Measurements from ENCODE around the gene MTFR1L.
A peak's percentile ranks its signal among the peaks of the same experiment; 100 is the strongest.

The MTFR1L gene

GRCh38 chr1:25814549-25815087, 5.1 kb upstream of the MTFR1L start:
- Histone ChIP-seq H3K4me2 (peak overlapping the region in 2 of 11 experiments; percentile 3 to 22; a peak in 3 of 22 replicates), H3K4me3 (no peak overlapping the region), H3K9me3 (replicated peaks in 1 of 11) (no peaks in the 10 kb centered on the region), H3K27me3 (no peaks in the 10 kb centered on the region), H3K9ac (peak overlapping the region in 2 of 11 experiments; percentile 33 to 44; a peak in 2 of 22 replicates), H4K20me1 (peaks cover 0 to 37% (median 11%) of the 10 kb centered on the region in 11 experiments; a peak in 15 of 22 replicates), H3K27ac (no peak overlapping the region), H3K4me1 (peaks cover 35 to 47% (median 41%) of the 10 kb centered on the region in 10 experiments), H3K36me3 (peaks cover 10 to 55% (median 41%) of the 10 kb centered on the region in 11 experiments; a peak in 20 of 22 replicates)
- TF ChIP-seq Cebpa-rat (IDR thresholded peaks at IDR 0.05), result no peak

GRCh38 chr1:25815208-25816111, 4.3 kb upstream of the MTFR1L start:
- H3K4me3 ChIP-seq, result no peak overlapping the region
- H3K36me3 ChIP-seq, result peaks cover 10 to 55% (median 41%) of the 10 kb centered on the region in 11 experiments; a peak in 20 of 22 replicates
- H3K9ac ChIP-seq, result peak overlapping the region in 1 of 11 experiments; percentile 24; a peak in 1 of 22 replicates
- peaks cover 0 to 29% (median 3%) of the 10 kb centered on the region in 11 experiments; a peak in 14 of 22 replicates for H4K20me1 ChIP-seq
- H3K27ac ChIP-seq, result no peak overlapping the region
- no peak overlapping the region for H3K4me2 ChIP-seq
- peaks cover 26 to 39% (median 33%) of the 10 kb centered on the region in 10 experiments for H3K4me1 ChIP-seq
- no peaks in the 10 kb centered on the region for H3K27me3 ChIP-seq
- H3K9me3 ChIP-seq (replicated peaks in 1 of 11), result no peaks in the 10 kb centered on the region
- no peak for TF ChIP-seq Cebpa-rat (IDR thresholded peaks at IDR 0.05)

- H3K36me3 ChIP-seq, result peaks cover 10 to 53% (median 41%) of the 10 kb centered on the region in 11 experiments; a peak in 20 of 22 replicates
- H3K4me2 ChIP-seq, result no peak overlapping the region
- H3K9me3 ChIP-seq (replicated peaks in 1 of 11), result no peaks in the 10 kb centered on the region
- no peaks in the 10 kb centered on the region for H3K27me3 ChIP-seq
- H3K4me1 ChIP-seq, result peaks cover 25 to 39% (median 31%) of the 10 kb centered on the region in 10 experiments
- peaks cover 0 to 25% (median 5%) of the 10 kb centered on the region in 11 experiments; a peak in 15 of 22 replicates for H4K20me1 ChIP-seq
- no peak for TF ChIP-seq Cebpa-rat (IDR thresholded peaks at IDR 0.05)
- no peak overlapping the region for H3K4me3 ChIP-seq
- no peak overlapping the region for H3K27ac ChIP-seq
- 0 out of 22 replicates have a peak overlapping the region, but pooled peaks of 1 of the 11 experiments have one; percentile 24 for H3K9ac ChIP-seq
Observed at GRCh38 chr1:25816112-25816718, 3.5 kb upstream of the MTFR1L start.

GRCh38 chr1:25817840-25818501, 1.8 kb upstream of the MTFR1L start:
- Histone ChIP-seq H3K4me2 (peak overlapping the region; percentile 88 to 99 (median 94); a peak in 18 of 22 replicates), H3K4me1 (peaks cover 34 to 50% (median 42%) of the 10 kb centered on the region in 10 experiments), H4K20me1 (peaks cover 6 to 36% (median 18%) of the 10 kb centered on the region in 11 experiments; a peak in 16 of 22 replicates), H3K9ac (peak overlapping the region in 10 of 11 experiments; percentile 0 to 97 (median 36); a peak in 9 of 22 replicates), H3K4me3 (no peak overlapping the region), H3K36me3 (peaks cover 5 to 39% (median 31%) of the 10 kb centered on the region in 11 experiments; a peak in 19 of 22 replicates), H3K27ac (peak overlapping the region in 4 of 11 experiments; percentile 5 to 19 (median 12); a peak in 4 of 22 replicates), H3K9me3 (replicated peaks in 1 of 11) (no peaks in the 10 kb centered on the region), H3K27me3 (no peaks in the 10 kb centered on the region)
- TF ChIP-seq Cebpa-rat (IDR thresholded peaks at IDR 0.05), result no peak

- Histone ChIP-seq H4K20me1 (peaks cover 6 to 42% (median 24%) of the 10 kb centered on the region in 11 experiments; a peak in 16 of 22 replicates), H3K4me3 (peak overlapping the region in 3 of 10 experiments; percentile 84 to 98 (median 96); a peak in 5 of 20 replicates), H3K4me1 (peaks cover 34 to 52% (median 44%) of the 10 kb centered on the region in 10 experiments), H3K4me2 (peak overlapping the region; percentile 88 to 99 (median 94)), H3K36me3 (peaks cover 5 to 39% (median 35%) of the 10 kb centered on the region in 11 experiments; a peak in 20 of 22 replicates), H3K27ac (peak overlapping the region in 4 of 11 experiments; percentile 5 to 90 (median 52); a peak in 2 of 22 replicates), H3K9me3 (replicated peaks in 1 of 11) (no peaks in the 10 kb centered on the region), H3K27me3 (no peaks in the 10 kb centered on the region), H3K9ac (peak overlapping the region in 10 of 11 experiments; percentile 14 to 97 (median 90); a peak in 12 of 22 replicates)
- TF ChIP-seq Cebpa-rat (IDR thresholded peaks at IDR 0.05), result no peak
Observed at GRCh38 chr1:25818569-25818968, 1.2 kb upstream of the MTFR1L start.

- no peaks in the 10 kb centered on the region for H3K9me3 ChIP-seq (replicated peaks in 1 of 11)
- TF ChIP-seq Cebpa-rat (IDR thresholded peaks at IDR 0.05), result no peak
- peak overlapping the region; percentile 82 to 98 (median 90) for H3K4me3 ChIP-seq
- H4K20me1 ChIP-seq, result peaks cover 6 to 51% (median 31%) of the 10 kb centered on the region in 11 experiments; a peak in 16 of 22 replicates
- peak overlapping the region; percentile 86 to 97 (median 93) for H3K9ac ChIP-seq
- H3K4me2 ChIP-seq, result peak overlapping the region; percentile 88 to 99 (median 94)
- H3K27ac ChIP-seq, result peak overlapping the region; percentile 73 to 92 (median 87)
- no peaks in the 10 kb centered on the region for H3K27me3 ChIP-seq
- peaks cover 17 to 35% (median 31%) of the 10 kb centered on the region in 11 experiments; a peak in 20 of 22 replicates for H3K36me3 ChIP-seq
- H3K4me1 ChIP-seq, result peaks cover 34 to 45% (median 38%) of the 10 kb centered on the region in 10 experiments
Observed at GRCh38 chr1:25820247-25821111, 725 bp downstream of the MTFR1L start.

GRCh38 chr1:25821112-25821476, 1.3 kb downstream of the MTFR1L start:
- H3K36me3 ChIP-seq, result peaks cover 19 to 35% (median 31%) of the 10 kb centered on the region in 11 experiments
- no peaks in the 10 kb centered on the region for H3K9me3 ChIP-seq (replicated peaks in 1 of 11)
- H3K9ac ChIP-seq, result peak overlapping the region; percentile 86 to 97 (median 93)
- no peaks in the 10 kb centered on the region for H3K27me3 ChIP-seq
- H3K4me1 ChIP-seq, result peaks cover 34 to 45% (median 38%) of the 10 kb centered on the region in 10 experiments
- H4K20me1 ChIP-seq, result peaks cover 10 to 51% (median 32%) of the 10 kb centered on the region in 11 experiments; a peak in 16 of 22 replicates
- H3K27ac ChIP-seq, result peak overlapping the region; percentile 28 to 92 (median 87); a peak in 21 of 22 replicates
- TF ChIP-seq Cebpa-rat (IDR thresholded peaks at IDR 0.05), result no peak
- H3K4me2 ChIP-seq, result peak overlapping the region; percentile 88 to 99 (median 94)
- peak overlapping the region; percentile 82 to 98 (median 90) for H3K4me3 ChIP-seq
